Adipose tissue (tissue), 3 donors: ENCODE data around the gene CDK17. TPM values are rescaled to one million over a fixed set of nuclear protein-coding genes. Genes with fewer than 3 reads are reported as not detected.

Experiments
- H3K27ac ChIP-seq: one replicate; pipeline ENCODE4 v1.5.1; 2013; ENCODE audit warnings: low read depth, low read length
- WGBS, 3 donors: extraction: QIAGEN DNeasy Blood & Tissue Kit; methylation state at CpG; one replicate each; pipeline ENCODE4 v1.1.7; 2013; 5-methylcytosine and 5-hydroxymethylcytosine counted together
- polyA plus RNA-seq, 3 donors: library from polyadenylated mRNA; stranded (reverse); fragments of 200-250 nt; gene quantifications; one replicate each; pipeline ENCODE4 v1.2.3, GENCODE V29; 2013
- donor health status: healthy with polysubstance abuse.
- donor health status: Bipolar disorder and iron deficiency.
- donor health status: healthy.

Gene CDK17
- polyA plus RNA-seq, 3 donors, result 3.8 to 20.4 (median 12.1) TPM

- 81 to 93% (median 89%) methylated on average over 3 of the region's 3 CpGs for WGBS, 3 donors
- no peak overlapping the region for H3K27ac ChIP-seq
These were observed 94.6 kb downstream of the CDK17 start for GRCh38 chr12:96305665-96306064.

GRCh38 chr12:96303653-96304052 lies 96.6 kb downstream of the CDK17 start:
- no peak overlapping the region for H3K27ac ChIP-seq

GRCh38 chr12:96302687-96303310 lies 97.4 kb downstream of the CDK17 start:
- no peak overlapping the region for H3K27ac ChIP-seq
- 79 to 90% (median 88%) methylated on average over 2 of the region's 2 CpGs for WGBS, 3 donors

DNA sequence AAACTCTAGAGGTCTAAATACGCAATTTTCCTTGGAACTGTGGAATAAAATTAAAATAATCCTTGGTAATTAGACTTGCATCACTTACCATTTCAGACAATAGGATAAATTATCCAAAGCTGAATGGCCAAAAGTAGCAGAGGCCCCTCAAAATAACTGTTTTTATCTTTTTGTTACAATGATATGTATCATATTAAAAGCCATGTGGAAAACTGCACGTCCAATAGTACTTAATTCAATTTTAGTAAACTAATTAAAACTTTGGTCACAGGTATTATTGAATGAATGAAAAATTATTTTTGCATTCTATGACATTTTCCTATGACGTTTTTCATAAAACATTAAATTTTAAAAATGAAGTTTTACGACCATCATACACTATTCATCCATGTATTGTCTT lies 98.5 kb downstream of the CDK17 start:
- no peak overlapping the region for H3K27ac ChIP-seq
- 93 to 96% (median 95%) methylated on average over 4 of the region's 4 CpGs for WGBS, 3 donors

- WGBS, 3 donors, result 79 to 97% (median 94%) methylated on average over 5 of the region's 5 CpGs
- H3K27ac ChIP-seq, result no peak overlapping the region
These were observed 100.2 kb downstream of the CDK17 start for GRCh38 chr12:96300064-96300463.

DNA sequence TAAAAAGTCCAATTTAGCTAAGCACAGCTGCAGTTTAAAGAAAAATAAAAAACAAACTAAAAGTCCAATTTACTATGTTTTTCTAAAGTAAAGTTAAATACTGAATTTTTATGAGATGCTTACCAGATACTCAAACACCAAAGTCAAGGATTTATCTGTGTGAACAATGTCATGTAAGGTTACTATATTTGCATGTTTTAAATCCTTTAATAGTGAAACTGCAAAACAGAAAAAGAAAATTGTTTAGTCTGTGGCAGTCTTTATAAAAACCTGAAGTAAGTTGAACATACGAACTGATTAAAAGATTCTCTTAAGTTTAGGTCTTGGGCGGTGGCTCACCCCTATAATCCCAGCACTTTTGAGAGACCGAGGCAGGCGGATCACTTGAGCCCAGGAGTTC lies 102.7 kb downstream of the CDK17 start:
- H3K27ac ChIP-seq, result no peak overlapping the region
- WGBS, 3 donors, result 95 to 97% (median 95%) methylated on average over 4 of the region's 4 CpGs

DNA sequence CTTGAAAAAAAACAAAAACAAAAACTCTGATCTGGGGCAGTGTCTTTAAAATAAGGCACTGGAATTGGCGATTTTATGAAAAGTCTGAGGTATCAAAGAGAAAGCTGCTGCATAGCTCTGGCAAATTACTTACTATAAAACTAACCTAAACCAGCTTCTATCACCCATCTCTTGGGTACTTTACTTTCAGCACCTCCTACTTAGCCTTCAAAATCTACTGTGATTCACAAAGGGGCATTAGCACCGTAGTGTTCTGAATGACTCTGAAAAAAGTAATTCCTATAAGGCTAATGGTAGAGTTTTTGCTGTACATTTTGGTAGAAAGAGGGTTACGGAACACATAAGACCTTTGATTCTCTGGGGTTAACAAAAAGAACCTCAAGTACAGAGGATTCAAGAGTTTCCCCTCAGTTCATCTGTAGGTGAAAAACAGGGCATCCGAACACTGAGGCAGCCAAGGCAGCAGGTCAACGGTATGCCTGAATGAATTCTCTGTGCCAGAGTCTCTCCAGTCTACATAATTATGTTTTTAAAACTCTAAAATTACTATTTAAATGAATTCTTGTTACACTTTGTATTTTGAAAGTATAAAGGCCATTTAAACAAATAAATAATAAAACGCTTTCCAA lies 104.6 kb downstream of the CDK17 start:
- H3K27ac ChIP-seq, result no peak overlapping the region
- WGBS, 3 donors, result 95 to 96% (median 96%) methylated on average over 6 of the region's 6 CpGs

DNA sequence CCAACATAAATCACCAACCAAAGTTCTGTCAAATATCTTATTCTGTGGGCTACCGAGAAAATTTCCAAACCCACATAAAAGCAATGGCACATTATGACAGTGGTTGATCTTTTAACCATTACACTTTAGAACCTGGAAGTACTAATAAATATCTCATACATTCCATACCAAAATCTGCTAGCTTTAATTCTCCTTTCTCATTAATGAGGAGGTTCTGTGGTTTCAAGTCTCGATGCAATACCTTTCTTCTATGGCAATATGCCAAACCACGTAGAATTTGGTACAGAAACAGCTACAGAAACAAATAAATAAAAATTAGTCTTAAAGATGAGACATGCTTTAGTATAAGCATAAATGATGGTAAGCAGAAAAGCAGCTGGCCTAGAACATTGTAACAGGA lies 105.4 kb downstream of the CDK17 start:
- no peak overlapping the region for H3K27ac ChIP-seq
- 48 to 73% (median 52%) methylated on average over 3 of the region's 3 CpGs for WGBS, 3 donors

GRCh38 chr12:96293093-96293492 lies 107.1 kb downstream of the CDK17 start:
- H3K27ac ChIP-seq, result no peak overlapping the region
- 96 to 99% (median 97%) methylated on average over 2 of the region's 2 CpGs for WGBS, 3 donors

- H3K27ac ChIP-seq, result no peak overlapping the region
- 81 to 92% (median 83%) methylated on average over 5 of the region's 5 CpGs for WGBS, 3 donors
These were observed 111.2 kb downstream of the CDK17 start for GRCh38 chr12:96289067-96289466.

DNA sequence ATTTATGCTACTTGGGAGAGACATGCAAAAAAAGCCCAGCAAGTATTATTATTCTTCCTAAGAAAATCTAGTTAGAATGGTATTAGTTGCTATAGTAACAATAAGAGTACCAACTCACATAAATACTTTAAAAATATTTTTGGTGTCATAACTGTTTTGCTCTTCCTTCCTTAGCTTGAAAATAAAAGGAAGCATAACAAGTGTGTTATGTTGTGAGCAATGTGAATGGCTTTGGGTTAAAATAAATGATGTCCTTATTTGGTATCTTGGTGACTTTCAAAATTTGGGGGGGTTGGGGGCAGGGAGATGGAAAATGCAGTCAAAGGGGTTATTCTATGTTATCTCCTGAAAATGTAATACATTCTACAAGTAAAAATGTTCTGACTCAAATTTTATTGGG lies 115.1 kb downstream of the CDK17 start:
- H3K27ac ChIP-seq, result no peak overlapping the region

DNA sequence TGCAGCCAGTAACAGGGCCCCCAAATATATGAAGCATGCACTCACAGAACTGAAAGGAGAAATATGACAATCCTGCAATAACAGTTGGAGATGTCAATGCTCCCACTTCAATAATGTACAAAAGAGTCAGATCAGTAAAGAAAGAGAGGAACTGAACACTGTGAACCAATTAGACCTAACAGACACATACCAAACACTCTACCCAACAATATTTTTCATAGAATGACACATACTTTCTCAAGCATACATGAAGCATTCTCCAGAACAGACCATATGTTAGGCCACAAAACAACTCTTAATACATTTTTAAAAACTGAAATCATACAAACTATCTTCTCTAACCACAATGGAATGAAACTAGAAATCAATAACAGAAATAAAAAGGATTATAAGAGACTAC lies 125.9 kb downstream of the CDK17 start:
- no peak overlapping the region for H3K27ac ChIP-seq

GRCh38 chr12:96271469-96272199 lies 128.6 kb downstream of the CDK17 start:
- 73 to 87% (median 80%) methylated on average over 8 of the region's 8 CpGs for WGBS, 3 donors
- H3K27ac ChIP-seq, result no peak overlapping the region

DNA sequence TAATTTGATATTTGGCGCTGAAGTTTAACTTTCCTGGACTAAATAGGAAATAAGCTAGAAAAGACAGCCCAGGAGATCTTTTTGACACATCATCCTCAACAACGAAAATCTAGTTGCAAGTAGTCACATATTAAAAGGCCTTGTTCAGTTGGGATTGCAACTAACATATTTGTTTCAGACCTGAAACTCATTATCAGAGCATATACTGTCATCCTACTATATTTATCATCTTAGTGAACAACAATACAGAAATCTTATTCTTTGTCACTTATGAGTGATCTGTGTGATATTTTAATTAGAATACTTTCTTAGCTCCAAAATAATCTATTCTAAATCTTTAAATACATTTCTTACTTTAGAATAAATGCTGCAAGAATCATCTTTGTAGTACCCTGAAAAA lies 134.0 kb downstream of the CDK17 start:
- no peak overlapping the region for H3K27ac ChIP-seq
- WGBS, 3 donors, result 66 to 80% (median 77%) methylated on average over 2 of the region's 2 CpGs

DNA sequence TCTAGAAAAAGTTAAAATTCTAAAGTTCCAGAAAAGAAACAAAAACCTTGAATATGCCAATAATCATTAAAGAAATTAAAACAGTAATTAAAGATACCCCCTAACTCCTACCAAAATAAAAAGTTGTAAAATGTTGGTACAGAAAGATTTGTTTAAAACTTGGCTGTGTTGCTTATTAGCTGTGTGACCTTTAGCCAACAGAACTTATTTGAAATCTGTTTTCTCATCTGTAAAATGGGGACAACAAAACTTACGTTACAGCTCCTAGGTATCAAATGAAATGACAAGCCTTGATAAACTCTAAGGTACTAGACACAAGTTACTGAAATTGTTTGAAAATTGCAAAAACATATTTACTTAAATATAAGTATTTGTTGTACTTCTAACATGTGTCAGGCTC lies 134.4 kb downstream of the CDK17 start:
- no peak overlapping the region for H3K27ac ChIP-seq
- 51 to 96% (median 95%) methylated on average over 1 of the region's 1 CpG for WGBS, 3 donors

GRCh38 chr12:96265400-96265799 lies 134.8 kb downstream of the CDK17 start:
- H3K27ac ChIP-seq, result no peak overlapping the region
- 84 to 98% (median 90%) methylated on average over 2 of the region's 2 CpGs for WGBS, 3 donors

GRCh38 chr12:96263449-96263902 lies 136.8 kb downstream of the CDK17 start:
- no peak overlapping the region for H3K27ac ChIP-seq
- WGBS, 3 donors, result 30 to 72% (median 63%) methylated on average over 11 of the region's 11 CpGs

DNA sequence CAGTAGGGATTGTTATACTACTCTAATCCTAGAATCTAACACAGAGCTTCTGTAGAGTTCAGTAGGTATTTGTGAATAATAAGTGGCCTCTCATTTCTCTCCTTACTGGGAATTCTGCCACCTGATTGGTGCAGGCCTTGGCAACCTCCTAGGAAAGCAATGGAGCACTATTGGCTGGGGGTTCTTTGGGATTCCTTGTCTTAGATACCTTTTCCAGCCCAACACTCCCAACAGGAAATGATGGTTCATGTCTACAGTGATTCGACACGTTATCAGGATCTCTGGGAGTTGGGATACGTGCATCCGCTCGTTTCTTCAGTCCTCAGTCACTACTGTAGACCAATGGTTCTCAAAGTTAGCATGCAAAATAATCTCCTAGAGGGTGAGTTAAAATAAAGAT lies 138.7 kb downstream of the CDK17 start:
- no peak overlapping the region for H3K27ac ChIP-seq
- WGBS, 3 donors, result 91 to 93% (median 92%) methylated on average over 5 of the region's 5 CpGs

GRCh38 chr12:96260644-96261043 lies 139.6 kb downstream of the CDK17 start:
- no peak overlapping the region for H3K27ac ChIP-seq
- 74 to 85% (median 76%) methylated on average over 3 of the region's 3 CpGs for whole genome bisulfite sequencing, 3 donors

DNA sequence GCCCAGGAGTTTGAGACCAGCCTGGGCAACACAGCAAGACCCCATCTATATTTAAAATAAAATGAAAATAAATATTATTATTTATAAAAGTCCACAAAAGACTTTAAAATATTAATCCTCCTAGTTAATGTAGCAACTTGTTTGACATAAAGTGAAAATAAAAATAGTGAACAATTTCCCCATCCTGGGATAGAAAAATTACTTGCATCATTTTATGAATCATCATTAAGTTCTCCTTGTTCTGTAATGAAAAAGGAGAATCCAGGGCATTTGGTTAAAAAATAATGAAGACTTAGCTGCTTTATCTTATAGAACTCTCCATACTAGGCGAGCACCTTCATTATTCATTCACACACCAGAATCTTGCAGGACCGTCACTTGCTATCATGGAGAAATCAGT lies 140.0 kb downstream of the CDK17 start:
- H3K27ac ChIP-seq, result no peak overlapping the region
- 91 to 97% (median 95%) methylated on average over 2 of the region's 2 CpGs for WGBS, 3 donors
